CD1c-positive myeloid dendritic cell (primary cell): ENCODE measurements around the gene LRRC27.

ENCODE experiments used
- DNase-seq: peaks from one replicate; pipeline ENCODE4 v3.0.0-alpha.2; 2016; ENCODE audit errors: extremely low spot score

Gene LRRC27

DNA sequence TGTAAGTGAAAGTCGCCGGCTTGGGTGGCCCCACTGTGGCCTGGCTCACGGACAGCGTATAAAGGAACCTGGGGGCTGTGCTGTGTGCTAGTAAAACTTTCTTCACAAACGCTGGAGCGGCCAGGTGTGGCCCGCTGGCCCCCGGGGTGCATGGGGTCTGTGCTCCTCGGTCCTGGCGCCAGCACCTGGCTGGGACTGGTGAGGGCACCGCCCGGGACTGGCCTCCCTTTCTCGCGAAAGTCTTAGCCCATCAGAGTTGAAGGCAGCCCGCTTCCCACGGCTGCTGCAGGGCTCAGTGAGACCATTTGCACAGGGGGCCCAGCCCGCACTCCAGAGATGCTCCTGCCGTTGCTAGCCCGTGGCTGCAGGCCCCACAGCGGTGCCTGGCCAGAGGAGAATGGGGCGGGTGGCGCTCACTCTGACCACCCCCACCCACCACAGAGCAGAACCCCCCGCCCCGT is 70.8 kb downstream of the LRRC27 start:
- DNase-seq: no peak

DNA sequence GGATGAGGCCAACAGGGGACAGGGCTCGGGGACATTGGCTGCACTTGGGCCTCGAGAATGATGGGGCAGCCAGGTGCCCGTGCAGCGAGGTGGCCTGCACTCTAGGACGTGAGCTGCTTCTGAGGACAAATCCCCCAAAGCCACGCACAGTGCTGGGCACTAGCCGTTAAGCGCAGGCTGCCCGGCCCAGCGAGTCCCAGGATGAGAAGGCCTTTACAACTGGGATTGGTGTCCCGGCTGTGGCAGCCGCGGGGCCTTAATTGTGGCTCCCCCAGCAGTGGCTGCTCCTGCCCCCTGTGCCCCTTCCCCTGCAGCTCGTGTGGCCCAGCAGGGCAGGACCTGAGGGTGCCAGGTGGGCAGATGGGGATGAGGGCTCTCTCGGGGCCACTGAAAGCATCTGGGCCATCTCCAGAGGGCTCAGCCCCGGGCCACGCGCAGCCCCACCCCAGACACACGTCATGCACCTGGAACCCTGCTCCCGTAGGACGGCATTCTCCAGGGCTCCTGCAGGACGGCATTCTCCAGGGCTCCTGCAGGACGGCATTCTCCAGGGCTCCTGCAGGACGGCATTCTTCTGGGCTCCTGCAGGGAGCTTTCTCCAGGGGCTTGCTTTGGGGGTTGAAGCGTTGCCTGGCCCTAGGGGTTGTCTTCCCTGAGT is 71.6 kb downstream of the LRRC27 start:
- no peak for DNase-seq

GRCh38 chr10:132404169-132404880 is 72.3 kb downstream of the LRRC27 start:
- no peak for DNase-seq

DNA sequence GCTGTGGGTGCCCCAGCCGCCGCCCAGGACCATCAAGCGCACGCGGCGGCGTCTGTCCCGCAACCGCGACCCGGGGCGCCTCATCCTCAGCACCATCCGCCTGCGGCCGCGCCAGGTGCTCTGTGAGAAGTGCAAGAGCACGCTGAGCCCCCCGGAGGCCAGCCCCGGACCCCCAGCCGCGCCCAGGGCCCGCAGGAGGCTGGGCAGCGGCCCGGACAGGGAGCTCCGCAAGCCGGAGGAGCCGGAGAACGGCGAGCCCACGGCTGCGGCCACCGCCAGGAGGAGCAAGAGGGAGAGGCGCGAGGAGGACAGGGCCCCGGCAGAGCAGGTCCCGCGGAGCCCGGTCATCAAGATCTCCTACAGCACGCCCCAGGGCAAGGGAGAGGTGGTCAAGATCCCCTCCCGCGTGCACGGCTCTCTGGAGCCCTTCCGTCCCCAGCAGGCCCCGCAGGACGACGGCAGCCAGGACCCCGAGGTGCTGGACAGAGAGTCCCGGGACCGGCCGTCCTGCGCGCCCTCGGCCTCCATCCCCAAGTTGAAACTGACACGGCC is 73.0 kb downstream of the LRRC27 start:
- no peak for DNase-seq

- no peak for DNase-seq
Observed at GRCh38 chr10:132405463-132405991, 73.5 kb downstream of the LRRC27 start.

DNA sequence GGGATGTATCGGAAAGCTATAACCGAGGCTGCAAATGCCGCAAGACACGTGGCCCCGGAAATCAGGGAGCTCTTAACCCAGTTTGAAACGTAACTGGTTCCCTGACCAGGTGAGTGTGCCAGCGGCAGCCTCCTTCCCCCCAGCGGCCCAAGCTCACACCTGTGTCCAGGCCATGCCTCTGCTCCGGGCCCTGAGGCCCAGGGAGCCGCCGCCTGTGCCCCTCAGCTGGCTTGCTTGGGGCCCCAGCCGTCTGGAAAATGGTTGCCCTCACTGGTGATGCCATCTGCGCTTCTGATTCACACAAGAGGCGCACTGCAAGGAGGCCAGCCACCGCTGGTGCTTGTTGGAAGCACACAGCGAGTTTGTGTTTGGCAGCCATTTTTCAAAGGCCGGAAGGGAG is 74.2 kb downstream of the LRRC27 start:
- DNase-seq: no peak

- DNase-seq: no peak
Observed at GRCh38 chr10:132406750-132407149, 74.8 kb downstream of the LRRC27 start.

DNA sequence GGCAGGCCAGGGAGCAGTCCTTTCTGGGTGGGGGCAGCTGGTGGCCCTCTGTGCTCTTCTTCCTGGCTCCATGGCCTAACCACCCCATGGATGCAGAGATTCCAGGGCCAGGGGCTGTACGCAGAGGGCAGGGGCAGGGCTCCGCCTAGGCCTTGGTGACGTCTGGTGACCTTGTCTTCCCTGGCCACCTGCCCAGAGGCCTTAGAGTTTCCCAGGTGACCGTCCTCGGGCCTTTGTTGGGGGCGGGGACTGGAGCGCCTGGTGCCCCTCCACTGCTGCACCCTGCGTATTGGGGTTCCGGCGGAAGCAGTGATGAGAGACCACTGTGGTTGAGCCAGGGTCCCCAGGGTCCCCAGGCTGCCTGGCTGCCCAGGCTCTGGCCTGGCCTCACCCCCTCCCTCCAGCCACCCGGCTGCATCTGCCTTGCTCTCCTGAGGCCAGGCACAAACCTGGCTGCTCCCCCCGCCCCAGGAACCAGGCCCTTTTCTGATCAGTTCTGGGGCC is 75.3 kb downstream of the LRRC27 start:
- no peak for DNase-seq

DNA sequence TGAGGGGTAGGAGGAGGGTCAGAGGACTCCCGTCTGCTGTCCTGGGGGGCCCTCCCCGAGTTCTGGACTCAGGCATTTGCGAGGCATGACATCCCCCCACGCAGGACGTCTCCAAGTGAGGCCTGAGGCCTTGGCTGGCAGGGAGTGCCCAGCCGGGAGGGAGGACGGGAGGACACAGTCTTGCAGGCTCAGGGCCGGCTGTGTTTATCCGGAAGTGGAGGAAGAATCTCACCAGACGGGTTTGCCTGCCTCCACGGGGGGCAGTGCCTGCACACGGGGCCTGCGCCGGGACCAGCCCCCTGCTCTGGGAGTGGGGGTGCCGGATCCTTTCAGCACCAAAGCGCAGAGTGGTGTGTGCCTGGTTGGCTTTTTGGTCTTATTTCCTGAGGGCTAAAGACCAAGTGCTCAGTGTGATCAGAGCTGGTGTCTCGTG is 75.9 kb downstream of the LRRC27 start:
- peak; percentile 60 for DNase-seq

DNA sequence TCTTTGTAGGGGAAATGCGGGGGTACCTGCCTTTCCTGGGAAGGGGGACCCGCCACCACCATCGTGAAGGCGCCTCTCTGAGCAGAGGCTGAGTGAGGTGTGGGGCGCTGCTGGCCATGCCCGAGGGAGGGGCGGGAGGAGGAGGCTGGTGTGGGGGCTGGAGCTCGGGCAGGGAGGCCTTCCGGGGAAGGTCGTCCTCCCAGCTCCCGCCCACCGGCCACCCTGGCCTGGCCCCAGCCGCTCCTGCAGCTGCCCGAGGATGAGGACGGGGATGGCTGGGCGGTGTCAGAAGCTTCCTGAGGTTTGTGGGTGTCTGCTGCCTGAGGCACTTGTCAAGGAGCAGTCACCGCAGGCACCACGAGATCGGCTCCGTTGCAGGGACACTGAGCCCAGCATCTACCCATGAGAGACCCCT is 76.4 kb downstream of the LRRC27 start:
- DNase-seq: peak; percentile 42

DNA sequence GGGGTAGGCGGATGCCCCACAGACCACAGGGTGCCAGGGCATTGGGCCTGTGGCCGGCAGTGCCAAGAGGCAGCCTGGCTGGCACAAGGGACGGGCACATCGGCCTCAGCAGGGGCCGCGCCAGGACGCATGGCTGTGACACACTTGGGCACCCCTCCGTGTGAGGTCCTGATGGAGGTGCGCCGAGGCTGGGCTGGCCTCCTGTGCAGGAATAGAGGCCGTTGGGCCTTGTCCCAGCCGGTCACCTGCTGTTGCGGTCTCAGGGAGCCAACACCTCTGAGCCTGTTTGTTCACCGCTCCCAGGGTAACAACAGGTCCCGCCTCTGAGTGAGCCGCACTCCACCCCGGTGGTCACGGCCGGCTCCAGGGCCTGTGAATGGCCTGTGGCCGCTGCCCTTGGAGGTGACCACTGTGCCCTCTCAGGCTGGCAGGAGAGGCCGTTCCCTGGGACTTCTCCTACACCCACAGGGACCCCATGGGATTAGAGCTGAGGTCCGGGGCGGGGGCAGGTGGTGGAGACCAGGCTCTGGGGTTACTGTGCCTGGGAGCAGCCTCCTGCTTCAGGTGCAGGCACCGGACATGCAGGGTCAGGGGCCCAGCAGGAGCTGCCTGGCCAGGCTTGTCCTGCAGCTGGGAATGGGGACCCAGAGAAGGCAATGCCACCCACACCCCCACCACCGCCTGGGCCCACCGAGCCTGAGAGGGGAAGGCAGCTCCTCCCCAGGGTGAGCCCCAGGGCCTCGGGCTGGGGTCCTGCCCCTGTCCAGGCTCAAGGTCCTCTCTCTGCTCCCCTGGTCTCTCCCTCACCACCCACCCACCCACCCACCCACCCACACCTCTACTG is 77.1 kb downstream of the LRRC27 start:
- DNase-seq: no peak

- no peak for DNase-seq
Observed at GRCh38 chr10:132409667-132410028, 77.7 kb downstream of the LRRC27 start.

GRCh38 chr10:132410056-132410778 is 78.2 kb downstream of the LRRC27 start:
- no peak for DNase-seq

DNA sequence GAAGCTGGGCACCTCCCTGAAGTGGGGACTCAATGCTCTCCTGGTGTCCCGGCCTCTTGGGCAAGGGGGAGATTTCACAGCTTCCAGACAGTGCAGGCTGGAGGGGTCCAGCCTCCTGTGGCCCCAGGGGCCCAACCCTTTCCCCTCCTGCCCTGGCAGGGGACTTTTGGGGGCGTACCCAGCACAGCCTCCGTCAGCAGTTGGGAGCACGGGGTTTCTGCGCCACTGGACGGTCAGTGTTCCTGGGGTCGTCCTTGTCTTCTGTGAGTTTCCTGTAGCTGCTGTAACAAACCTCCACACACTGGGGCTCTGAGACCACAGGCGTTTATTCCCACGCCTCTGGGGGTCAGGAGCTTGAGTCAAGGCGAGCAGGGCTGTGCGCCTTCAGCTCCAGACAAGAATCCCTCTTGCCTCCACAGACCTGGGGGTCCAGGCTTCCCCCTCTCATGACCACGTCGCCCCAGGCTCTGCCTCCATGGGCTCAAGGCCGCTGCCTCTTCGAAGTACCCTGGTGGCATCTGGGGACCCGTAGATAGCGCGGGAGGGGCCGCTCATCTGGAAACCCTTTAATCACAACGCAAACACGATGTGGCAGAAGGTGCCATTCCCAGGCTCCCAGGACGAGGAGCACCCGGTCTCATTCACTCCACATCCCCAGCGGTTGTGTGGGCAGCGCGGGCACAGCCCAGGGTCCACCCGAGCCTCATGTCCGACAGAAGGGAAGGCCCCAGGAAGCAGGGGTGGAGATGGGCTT is 79.0 kb downstream of the LRRC27 start:
- DNase-seq: no peak

- no peak for DNase-seq
Observed at GRCh38 chr10:132411561-132412253, 79.7 kb downstream of the LRRC27 start.

- peak; percentile 64 for DNase-seq
Observed at GRCh38 chr10:132412316-132413192, 80.6 kb downstream of the LRRC27 start.

DNA sequence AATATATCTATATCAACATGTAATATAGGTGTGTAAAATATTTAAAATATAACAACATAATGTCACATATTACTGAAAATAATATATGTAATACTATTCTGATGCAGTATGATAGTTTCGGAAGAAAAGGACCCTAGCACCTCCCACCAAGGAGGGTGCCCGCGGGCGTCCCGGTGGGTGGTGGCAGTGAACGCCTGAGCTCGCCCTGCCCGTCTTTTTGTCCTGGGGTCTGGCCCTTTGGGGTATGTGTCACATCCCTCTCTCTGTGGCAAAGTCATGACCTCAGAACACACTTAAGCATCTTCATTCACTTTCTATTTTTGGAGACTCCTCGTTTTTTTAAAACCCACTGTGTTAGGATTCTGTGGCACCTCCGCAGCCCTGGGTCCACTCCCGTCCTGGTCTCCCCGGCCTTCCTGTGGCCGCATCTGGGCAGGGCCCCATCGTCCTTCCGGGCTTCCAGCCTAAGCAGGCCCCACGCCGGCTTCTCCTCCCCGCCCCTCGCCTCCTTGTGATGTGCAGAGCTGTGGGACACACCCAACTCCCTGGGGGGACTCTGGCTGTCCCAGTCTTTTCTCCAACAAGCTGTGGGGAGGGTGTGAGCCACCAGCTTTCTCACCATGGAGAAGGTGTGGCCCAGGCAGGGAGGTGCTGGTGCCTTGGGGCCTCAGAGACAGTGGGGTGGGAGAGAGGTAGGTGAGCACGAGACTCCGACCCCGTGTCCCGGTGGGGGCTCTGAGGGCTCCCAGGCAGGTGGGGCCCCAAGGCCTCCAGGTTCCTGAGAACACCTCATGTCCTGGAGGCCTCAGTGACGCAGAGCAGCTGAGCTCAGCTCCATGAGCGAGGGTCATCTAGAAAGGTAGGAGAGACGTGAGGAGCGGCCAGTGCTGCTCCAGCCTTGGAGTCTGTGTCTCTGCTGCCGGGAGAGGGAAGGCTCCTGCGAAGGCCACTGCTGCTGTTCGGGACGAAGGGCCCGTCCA is 81.5 kb downstream of the LRRC27 start:
- DNase-seq: no peak
